GM23338 (cell line): ENCODE measurements around the gene LASP1NB.

Experiments used
- ATAC-seq: fragments of 200-7000 bp; cut with Tn5 transposase; 3 replicates; pipeline ENCODE4 v1.9.1; 2020
- DNase-seq: peaks from one replicate; pipeline ENCODE4 v3.0.0-alpha.2; 2015; ENCODE audit warnings: low spot score
- H2AFZ ChIP-seq: fragments of 200-600 bp; sonication (generic); 2 replicates; pipeline ENCODE4 v1.8.0; 2016; ENCODE audit warnings: antibody characterized with exemption, mild to moderate bottlenecking, moderate library complexity
- H3F3A ChIP-seq: fragments of 200-600 bp; sonication (generic); replicated peaks from 2 replicates; pipeline ENCODE4 v1.8.0; 2017; ENCODE audit warnings: antibody characterized with exemption, mixed run types, low read depth
- H3K27ac ChIP-seq: fragments of 200-600 bp; sonication (generic); 2 replicates; pipeline ENCODE4 v1.6.1; 2016; ENCODE audit warnings: low read depth
- H3K27me3 ChIP-seq: fragments of 200-600 bp; sonication (generic); 2 replicates; pipeline ENCODE4 v1.8.0; 2016; ENCODE audit warnings: mild to moderate bottlenecking, mixed run types, moderate library complexity; ENCODE audit not compliant: insufficient read depth
- H3K36me3 ChIP-seq: fragments of 200-600 bp; sonication (generic); 2 replicates; pipeline ENCODE4 v1.8.0; 2016; ENCODE audit warnings: mild to moderate bottlenecking; ENCODE audit not compliant: insufficient read depth
- H3K4me1 ChIP-seq: fragments of 200-600 bp; sonication (generic); 2 replicates; pipeline ENCODE4 v1.8.0; 2016; ENCODE audit warnings: mild to moderate bottlenecking, moderate library complexity; ENCODE audit not compliant: insufficient read depth
- H3K4me2 ChIP-seq: fragments of 200-600 bp; sonication (generic); 2 replicates; pipeline ENCODE4 v1.7.1; 2017; ENCODE audit warnings: mixed run types
- H3K4me3 ChIP-seq: fragments of 200-600 bp; sonication (generic); 2 replicates; pipeline ENCODE4 v1.6.1; 2016; ENCODE audit warnings: mixed run types
- H3K79me2 ChIP-seq: fragments of 200-600 bp; sonication (generic); replicated peaks from 2 replicates; pipeline ENCODE4 v1.8.0; 2017; ENCODE audit warnings: mild to moderate bottlenecking; ENCODE audit not compliant: insufficient read depth
- H3K9me2 ChIP-seq: fragments of 200-600 bp; sonication (generic); 2 replicates; pipeline ENCODE4 v1.8.0; 2017; ENCODE audit not compliant: insufficient read depth
- H4K20me1 ChIP-seq: fragments of 200-600 bp; sonication (generic); replicated peaks from 2 replicates; pipeline ENCODE4 v1.8.0; 2017; ENCODE audit warnings: mild to moderate bottlenecking; ENCODE audit not compliant: insufficient read depth
- H3K27ac Mint-ChIP-seq: 2 replicates; pipeline ENCODE4 v1.8.0; 2020; ENCODE audit warnings: inconsistent platforms, mild to moderate bottlenecking, moderate library complexity, mixed read lengths
- H3K27me3 Mint-ChIP-seq: 3 replicates; pipeline ENCODE4 v1.8.0; 2022; ENCODE audit warnings: low read depth, mild to moderate bottlenecking, moderate library complexity, mixed read lengths, inconsistent platforms; ENCODE audit not compliant: insufficient read depth, poor library complexity
- H3K36me3 Mint-ChIP-seq: 3 replicates; pipeline ENCODE4 v1.8.0; 2021; ENCODE audit warnings: low read depth, mild to moderate bottlenecking, inconsistent platforms, moderate library complexity, mixed read lengths
- H3K4me1 Mint-ChIP-seq: 3 replicates; pipeline ENCODE4 v1.8.0; 2020; ENCODE audit warnings: mild to moderate bottlenecking, inconsistent platforms, mixed read lengths
- H3K4me3 Mint-ChIP-seq: 3 replicates; pipeline ENCODE4 v1.8.0; 2021; ENCODE audit warnings: moderate library complexity, mild to moderate bottlenecking, inconsistent platforms, mixed read lengths
- H3K9me3 Mint-ChIP-seq: 3 replicates; pipeline ENCODE4 v1.8.0; 2020; ENCODE audit warnings: moderate library complexity, mild to moderate bottlenecking, inconsistent platforms, mixed read lengths
- CREB1 ChIP-seq: fragments of 250-450 bp; sonication (Bioruptor Pico); IDR thresholded peaks from 2 replicates; pipeline ENCODE4 v1.5.0; 2020; ENCODE audit warnings: low read depth, mild to moderate bottlenecking, moderate library complexity
- CTCF ChIP-seq, 2 experiments: fragments of 200-600 bp in 1 of 2; sonication (generic) in 1 of 2; conservative IDR thresholded peaks; 2 replicates each; pipeline versions ENCODE4 v1.5.1 to v1.6.1; 2016 to 2017; ENCODE audit warnings: antibody characterized with exemption in 2 of 2, low read depth in 2 of 2, mild to moderate bottlenecking in 2 of 2, moderate library complexity in 1 of 2
- EZH2 ChIP-seq: fragments of 200-600 bp; sonication (generic); IDR thresholded peaks from one replicate; pipeline ENCODE4 v1.8.0; 2017; ENCODE audit warnings: antibody characterized with exemption, mild to moderate bottlenecking, low read depth; ENCODE audit not compliant: unreplicated experiment
- EZH2phosphoT487 ChIP-seq: fragments of 200-600 bp; sonication (generic); IDR thresholded peaks from one replicate; pipeline ENCODE4 v1.8.1; 2018; ENCODE audit warnings: antibody characterized with exemption; ENCODE audit not compliant: unreplicated experiment
- JUNB ChIP-seq: IDR thresholded peaks from one replicate; pipeline ENCODE4 v1.6.1; 2016; ENCODE audit warnings: antibody characterized with exemption; ENCODE audit not compliant: unreplicated experiment
- NANOG ChIP-seq: IDR thresholded peaks from 2 replicates; pipeline ENCODE4 v1.6.1; 2016; ENCODE audit warnings: antibody characterized with exemption, borderline replicate concordance
- POLR2AphosphoS5 ChIP-seq: IDR thresholded peaks from 2 replicates; pipeline ENCODE4 v1.6.1; 2016; ENCODE audit warnings: antibody characterized with exemption, low read depth
- STAT1 ChIP-seq: IDR thresholded peaks from one replicate; pipeline ENCODE4 v1.6.1; 2016; ENCODE audit warnings: antibody characterized with exemption; ENCODE audit not compliant: unreplicated experiment
- ZNF114 ChIP-seq: fragments of 250-450 bp; sonication (Bioruptor Pico); IDR thresholded peaks from 2 replicates; pipeline ENCODE4 v1.5.0; 2020; ENCODE audit warnings: mild to moderate bottlenecking, moderate library complexity
- ZNF331 ChIP-seq: fragments of 250-450 bp; sonication (Bioruptor Pico); IDR thresholded peaks from 2 replicates; pipeline ENCODE4 v1.5.0; 2020; ENCODE audit warnings: low read depth, mild to moderate bottlenecking, moderate library complexity
- ZNF462 ChIP-seq: fragments of 250-450 bp; sonication (Bioruptor Pico); IDR thresholded peaks from 2 replicates; pipeline ENCODE4 v1.5.0; 2020; ENCODE audit warnings: mild to moderate bottlenecking, moderate library complexity
- TF ChIP-seq, protein P1 (sequence below): IDR thresholded peaks from 2 replicates; pipeline ENCODE4 v1.6.1; 2016; ENCODE audit warnings: antibody characterized with exemption
- TF ChIP-seq, protein P2 (sequence below): IDR thresholded peaks from one replicate; pipeline ENCODE4 v1.6.1; 2018; ENCODE audit warnings: antibody characterized with exemption; ENCODE audit not compliant: unreplicated experiment

The LASP1NB gene

GRCh38 chr17:38881600-38882191 is 43.7 kb upstream of the LASP1NB start:
- Histone ChIP-seq H3K27ac (peak overlapping the region; percentile 83), H3K4me3 (no peak overlapping the region), H4K20me1 (peaks cover 9% of the 10 kb centered on the region; the same call in 1 of the 2 replicates), H3F3A (0 out of 2 replicates have a peak, but pooled peaks cover 8% of the 10 kb centered on the region), H3K4me1 (peaks cover 97% of the 10 kb centered on the region), H3K9me2 (no peaks in the 10 kb centered on the region), H3K79me2 (peaks cover 84% of the 10 kb centered on the region), H3K36me3 (peaks cover 4% of the 10 kb centered on the region; the same call in 1 of the 2 replicates), H3K4me2 (peak overlapping the region; percentile 51; the same call in 1 of the 2 replicates), H3K27me3 (no peaks in the 10 kb centered on the region), H2AFZ (no peak overlapping the region)
- H3K27me3 Mint-ChIP-seq: peaks cover 25% of the 10 kb centered on the region
- H3K4me3 Mint-ChIP-seq: peak overlapping the region; percentile 42; the same call in 2 of the 3 replicates
- peak overlapping the region; percentile 97 for H3K27ac Mint-ChIP-seq
- DNase-seq (no peak), ATAC-seq (no peak)
- H3K4me1 Mint-ChIP-seq: peaks cover 88% of the 10 kb centered on the region
- peaks cover 43% of the 10 kb centered on the region for H3K36me3 Mint-ChIP-seq
- TF ChIP-seq, protein P1, sequence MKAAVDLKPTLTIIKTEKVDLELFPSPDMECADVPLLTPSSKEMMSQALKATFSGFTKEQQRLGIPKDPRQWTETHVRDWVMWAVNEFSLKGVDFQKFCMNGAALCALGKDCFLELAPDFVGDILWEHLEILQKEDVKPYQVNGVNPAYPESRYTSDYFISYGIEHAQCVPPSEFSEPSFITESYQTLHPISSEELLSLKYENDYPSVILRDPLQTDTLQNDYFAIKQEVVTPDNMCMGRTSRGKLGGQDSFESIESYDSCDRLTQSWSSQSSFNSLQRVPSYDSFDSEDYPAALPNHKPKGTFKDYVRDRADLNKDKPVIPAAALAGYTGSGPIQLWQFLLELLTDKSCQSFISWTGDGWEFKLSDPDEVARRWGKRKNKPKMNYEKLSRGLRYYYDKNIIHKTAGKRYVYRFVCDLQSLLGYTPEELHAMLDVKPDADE: no peak
- TF ChIP-seq STAT1: no peak
- no peak for TF ChIP-seq NANOG
- TF ChIP-seq, protein P2, sequence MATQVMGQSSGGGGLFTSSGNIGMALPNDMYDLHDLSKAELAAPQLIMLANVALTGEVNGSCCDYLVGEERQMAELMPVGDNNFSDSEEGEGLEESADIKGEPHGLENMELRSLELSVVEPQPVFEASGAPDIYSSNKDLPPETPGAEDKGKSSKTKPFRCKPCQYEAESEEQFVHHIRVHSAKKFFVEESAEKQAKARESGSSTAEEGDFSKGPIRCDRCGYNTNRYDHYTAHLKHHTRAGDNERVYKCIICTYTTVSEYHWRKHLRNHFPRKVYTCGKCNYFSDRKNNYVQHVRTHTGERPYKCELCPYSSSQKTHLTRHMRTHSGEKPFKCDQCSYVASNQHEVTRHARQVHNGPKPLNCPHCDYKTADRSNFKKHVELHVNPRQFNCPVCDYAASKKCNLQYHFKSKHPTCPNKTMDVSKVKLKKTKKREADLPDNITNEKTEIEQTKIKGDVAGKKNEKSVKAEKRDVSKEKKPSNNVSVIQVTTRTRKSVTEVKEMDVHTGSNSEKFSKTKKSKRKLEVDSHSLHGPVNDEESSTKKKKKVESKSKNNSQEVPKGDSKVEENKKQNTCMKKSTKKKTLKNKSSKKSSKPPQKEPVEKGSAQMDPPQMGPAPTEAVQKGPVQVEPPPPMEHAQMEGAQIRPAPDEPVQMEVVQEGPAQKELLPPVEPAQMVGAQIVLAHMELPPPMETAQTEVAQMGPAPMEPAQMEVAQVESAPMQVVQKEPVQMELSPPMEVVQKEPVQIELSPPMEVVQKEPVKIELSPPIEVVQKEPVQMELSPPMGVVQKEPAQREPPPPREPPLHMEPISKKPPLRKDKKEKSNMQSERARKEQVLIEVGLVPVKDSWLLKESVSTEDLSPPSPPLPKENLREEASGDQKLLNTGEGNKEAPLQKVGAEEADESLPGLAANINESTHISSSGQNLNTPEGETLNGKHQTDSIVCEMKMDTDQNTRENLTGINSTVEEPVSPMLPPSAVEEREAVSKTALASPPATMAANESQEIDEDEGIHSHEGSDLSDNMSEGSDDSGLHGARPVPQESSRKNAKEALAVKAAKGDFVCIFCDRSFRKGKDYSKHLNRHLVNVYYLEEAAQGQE: no peak
- TF ChIP-seq EZH2: no peak
- TF ChIP-seq EZH2phosphoT487: no peak
- no peak for TF ChIP-seq ZNF114 (CRISPR knock-in tag)
- no peak for TF ChIP-seq JUNB
- no peak for TF ChIP-seq ZNF331 (CRISPR knock-in tag)
- no peak for TF ChIP-seq ZNF462 (CRISPR knock-in tag)
- no peak for TF ChIP-seq CREB1 (CRISPR knock-in tag)
- no peak for TF ChIP-seq CTCF (conservative IDR thresholded peaks at IDR 0.05; ENCODE audit: low read depth in 2 of 2)
- no peak for TF ChIP-seq POLR2AphosphoS5
- no peaks in the 10 kb centered on the region for H3K9me3 Mint-ChIP-seq
